ENCODE data around the gene CYP39A1.

Gene CYP39A1

DNA sequence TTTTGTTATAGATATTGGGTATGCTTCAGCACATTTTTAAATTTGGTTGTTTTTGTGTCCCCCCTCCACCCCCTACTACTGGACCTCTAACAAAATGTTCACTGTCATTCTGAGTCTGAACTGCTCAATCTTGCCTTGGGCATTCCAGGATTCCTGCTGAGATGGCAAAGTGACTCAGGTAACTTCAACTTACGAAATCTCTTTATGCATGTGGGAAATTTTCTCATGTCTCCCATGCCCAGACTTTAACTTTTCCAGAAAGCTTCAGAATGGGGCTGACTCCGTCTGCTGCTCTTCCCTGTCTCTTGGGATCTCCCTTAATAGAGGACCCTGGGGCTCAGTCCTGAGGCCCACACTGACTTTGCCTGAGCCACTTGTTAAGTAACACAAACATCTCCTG, 14.0 kb downstream of the CYP39A1 start:
- no peak overlapping the region for H3K27ac ChIP-seq
- CTCF ChIA-PET, result no interaction called here
- DNase-seq (ENCODE audit: low spot score), result peak; percentile 42
- TF ChIP-seq, protein P1, sequence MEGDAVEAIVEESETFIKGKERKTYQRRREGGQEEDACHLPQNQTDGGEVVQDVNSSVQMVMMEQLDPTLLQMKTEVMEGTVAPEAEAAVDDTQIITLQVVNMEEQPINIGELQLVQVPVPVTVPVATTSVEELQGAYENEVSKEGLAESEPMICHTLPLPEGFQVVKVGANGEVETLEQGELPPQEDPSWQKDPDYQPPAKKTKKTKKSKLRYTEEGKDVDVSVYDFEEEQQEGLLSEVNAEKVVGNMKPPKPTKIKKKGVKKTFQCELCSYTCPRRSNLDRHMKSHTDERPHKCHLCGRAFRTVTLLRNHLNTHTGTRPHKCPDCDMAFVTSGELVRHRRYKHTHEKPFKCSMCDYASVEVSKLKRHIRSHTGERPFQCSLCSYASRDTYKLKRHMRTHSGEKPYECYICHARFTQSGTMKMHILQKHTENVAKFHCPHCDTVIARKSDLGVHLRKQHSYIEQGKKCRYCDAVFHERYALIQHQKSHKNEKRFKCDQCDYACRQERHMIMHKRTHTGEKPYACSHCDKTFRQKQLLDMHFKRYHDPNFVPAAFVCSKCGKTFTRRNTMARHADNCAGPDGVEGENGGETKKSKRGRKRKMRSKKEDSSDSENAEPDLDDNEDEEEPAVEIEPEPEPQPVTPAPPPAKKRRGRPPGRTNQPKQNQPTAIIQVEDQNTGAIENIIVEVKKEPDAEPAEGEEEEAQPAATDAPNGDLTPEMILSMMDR (conservative IDR thresholded peaks at IDR 0.05; ENCODE audit: low read depth), result no peak
- POLR2A ChIA-PET (ENCODE audit: low non-redundant PET), result no interaction called here

DNA sequence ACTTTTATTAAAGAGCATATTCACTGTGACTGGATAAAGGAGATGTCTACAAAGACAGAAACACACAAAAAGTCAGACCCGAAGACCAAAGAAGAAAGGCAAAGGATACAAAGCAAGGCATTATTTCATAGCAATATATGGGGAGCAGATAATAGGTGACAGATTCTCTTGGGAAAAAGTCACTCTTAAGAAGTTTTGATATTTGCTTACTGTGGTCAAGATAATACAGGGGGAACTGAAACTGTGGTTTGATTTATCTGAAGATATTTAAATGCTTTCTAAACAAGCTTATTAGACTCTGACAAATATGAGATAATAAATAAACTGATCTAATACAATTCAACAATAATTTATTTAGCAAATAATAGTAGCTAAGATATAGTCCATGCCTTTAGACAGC, 14.7 kb downstream of the CYP39A1 start:
- ChIA-PET CTCF (no interaction called here), POLR2A (ENCODE audit: low non-redundant PET) (no interaction called here)
- DNase-seq (ENCODE audit: low spot score), result no peak
- TF ChIP-seq, protein P1 (conservative IDR thresholded peaks at IDR 0.05; ENCODE audit: low read depth), result no peak
- H3K27ac ChIP-seq, result no peak overlapping the region

DNA sequence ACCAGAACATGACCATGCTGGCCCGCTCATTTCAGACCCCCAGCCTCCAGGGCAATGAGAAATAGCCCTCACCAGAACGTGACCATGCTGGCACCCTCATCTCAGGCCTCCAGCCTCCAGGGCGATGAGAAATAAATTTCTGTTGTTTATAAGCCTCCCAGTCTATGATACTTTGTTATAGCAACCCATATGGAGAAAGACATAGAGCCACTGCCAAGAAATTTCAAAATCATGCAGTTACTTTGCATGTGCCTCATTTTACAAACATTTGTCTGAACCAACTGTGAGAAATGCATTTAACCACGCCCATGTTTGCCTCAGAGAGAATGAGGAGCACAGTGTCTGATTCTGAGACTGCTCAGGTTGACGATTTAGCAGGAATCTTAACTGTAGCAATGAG, 15.5 kb downstream of the CYP39A1 start:
- ChIA-PET CTCF (interaction anchor here (0.6 kb wide), 1 partner anchor 345 kb away, joined by 5 read pairs; no protein-coding TSS in a partner anchor), POLR2A (ENCODE audit: low non-redundant PET) (no interaction called here)
- peak overlapping the region; percentile 70 for H3K27ac ChIP-seq
- DNase-seq (ENCODE audit: low spot score), result peak; percentile 13
- TF ChIP-seq, protein P1 (conservative IDR thresholded peaks at IDR 0.05; ENCODE audit: low read depth), result no peak

GRCh38 chr6:46635462-46635861, 17.2 kb downstream of the CYP39A1 start:
- DNase-seq (ENCODE audit: low spot score), result no peak
- ChIA-PET POLR2A (ENCODE audit: low non-redundant PET) (no interaction called here), CTCF (no interaction called here)
- TF ChIP-seq, protein P1 (conservative IDR thresholded peaks at IDR 0.05; ENCODE audit: low read depth), result no peak
- H3K27ac ChIP-seq, result no peak overlapping the region

DNA sequence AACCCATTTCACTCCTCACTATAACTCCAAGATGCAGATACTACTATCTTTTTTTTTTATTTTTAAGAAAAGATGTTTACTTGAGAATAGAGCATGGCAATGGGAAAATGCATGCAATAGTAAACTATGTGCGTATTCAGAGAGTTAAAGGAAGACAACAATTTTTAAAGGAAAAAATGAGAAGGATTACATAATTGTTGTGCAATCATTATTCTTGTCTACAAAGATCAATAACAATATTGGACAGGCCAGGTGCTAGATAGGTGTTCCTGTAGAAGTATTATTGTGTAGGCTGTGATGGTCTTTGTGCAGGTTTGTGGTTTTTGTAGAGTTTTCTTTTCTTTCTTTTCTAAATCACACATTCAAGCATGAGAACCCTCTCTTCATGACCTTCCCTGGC, 20.6 kb downstream of the CYP39A1 start:
- no peak for DNase-seq (ENCODE audit: low spot score)
- H3K27ac ChIP-seq, result no peak overlapping the region
- CTCF ChIA-PET, result no interaction called here
- TF ChIP-seq, protein P1 (conservative IDR thresholded peaks at IDR 0.05; ENCODE audit: low read depth), result no peak
- POLR2A ChIA-PET (ENCODE audit: low non-redundant PET), result no interaction called here

- CTCF ChIA-PET, result no interaction called here
- H3K27ac ChIP-seq, result no peak overlapping the region
Measured at GRCh38 chr6:46629691-46630090, 22.9 kb downstream of the CYP39A1 start.

More at GRCh38 chr6:46629691-46630090, 22.9 kb downstream of the CYP39A1 start:
- TF ChIP-seq, protein P1 (conservative IDR thresholded peaks at IDR 0.05; ENCODE audit: low read depth), result no peak
- POLR2A ChIA-PET (ENCODE audit: low non-redundant PET), result no interaction called here
- DNase-seq (ENCODE audit: low spot score), result no peak

All from RWPE1 (cell line).